Neural crest cell (in vitro differentiated cells): ENCODE data around the gene EXT2. TPM values are rescaled to one million over a fixed set of nuclear protein-coding genes. Genes with fewer than 3 reads are reported as not detected.

Experiments
- DNase-seq: peaks from one replicate; pipeline ENCODE4 v3.0.0; 2021; ENCODE audit warnings: low read depth, mixed read lengths, low spot score
- H3K27ac Mint-ChIP-seq: one replicate; pipeline ENCODE4 v1.8.0; 2021; ENCODE audit warnings: mild to moderate bottlenecking, mixed read lengths; ENCODE audit not compliant: unreplicated experiment
- H3K27me3 Mint-ChIP-seq: 2 replicates; pipeline ENCODE4 v1.8.0; 2021; ENCODE audit warnings: low read depth, mild to moderate bottlenecking, mixed read lengths
- H3K36me3 Mint-ChIP-seq: 2 replicates; pipeline ENCODE4 v1.8.0; 2021; ENCODE audit warnings: low read depth, mild to moderate bottlenecking, mixed read lengths
- H3K4me1 Mint-ChIP-seq: 2 replicates; pipeline ENCODE4 v1.8.0; 2021; ENCODE audit warnings: mixed read lengths
- H3K4me3 Mint-ChIP-seq: one replicate; pipeline ENCODE4 v1.8.0; 2021; ENCODE audit warnings: mild to moderate bottlenecking, mixed read lengths
- H3K9me3 Mint-ChIP-seq: 2 replicates; pipeline ENCODE4 v1.8.0; 2021; ENCODE audit warnings: mixed read lengths
- CTCF ChIP-seq: fragments of 200-600 bp; sonication (generic); conservative IDR thresholded peaks from 2 replicates; pipeline ENCODE4 v1.5.0; 2021; ENCODE audit warnings: antibody characterized with exemption, mild to moderate bottlenecking
- total RNA-seq: library from RNA; stranded (reverse); gene quantifications from 2 replicates; pipeline ENCODE4 v1.2.1, GENCODE V29; 2021

EXT2 gene
- total RNA-seq, 1 donor from 2014 or later: 56.6 TPM

- Mint-ChIP-seq H3K27ac (no peak overlapping the region), H3K4me1 (peaks cover 4% of the 10 kb centered on the region), H3K9me3 (no peaks in the 10 kb centered on the region), H3K36me3 (no peaks in the 10 kb centered on the region), H3K4me3 (no peak overlapping the region), H3K27me3 (peaks cover 24% of the 10 kb centered on the region)
- no peak for TF ChIP-seq CTCF
- no peak for DNase-seq
Measured at GRCh38 chr11:44290208-44290607, 194.7 kb downstream of the EXT2 start.

Other genes starting within 250 kb of the EXT2 start
- gene ALKBH3, start 214.8 kb upstream of the EXT2 start, total RNA-seq: 24.9 and 25.4 TPM in 2 replicates
- gene C11orf96, start 153.0 kb upstream of the EXT2 start, total RNA-seq: 3.0 and 3.2 TPM in 2 replicates
- not detected in 2 replicates for gene ACCSL, start 47.7 kb upstream of the EXT2 start, total RNA-seq
- gene ACCS, start 29.4 kb upstream of the EXT2 start, total RNA-seq: 9.9 and 11.0 TPM in 2 replicates
- 0.05 TPM in 2 replicates for gene ALX4, start 214.5 kb downstream of the EXT2 start, total RNA-seq